OCI-LY3 (cell line): ENCODE data around the gene IFT57.

Source experiments
- EZH2phosphoT487 ChIP-seq: fragments of 200-600 bp; shearing (Covaris generic); IDR thresholded peaks from 2 replicates; pipeline ENCODE4 v1.6.1; 2018; ENCODE audit warnings: antibody characterized with exemption, mixed run types, low read depth
- TF ChIP-seq, protein P1 (sequence below): fragments of 200-600, 300-600 bp; sonication (generic); IDR thresholded peaks from 2 replicates; pipeline ENCODE4 v1.5.1; 2014; ENCODE audit warnings: antibody characterized with exemption, low read length, low read depth

DNA sequence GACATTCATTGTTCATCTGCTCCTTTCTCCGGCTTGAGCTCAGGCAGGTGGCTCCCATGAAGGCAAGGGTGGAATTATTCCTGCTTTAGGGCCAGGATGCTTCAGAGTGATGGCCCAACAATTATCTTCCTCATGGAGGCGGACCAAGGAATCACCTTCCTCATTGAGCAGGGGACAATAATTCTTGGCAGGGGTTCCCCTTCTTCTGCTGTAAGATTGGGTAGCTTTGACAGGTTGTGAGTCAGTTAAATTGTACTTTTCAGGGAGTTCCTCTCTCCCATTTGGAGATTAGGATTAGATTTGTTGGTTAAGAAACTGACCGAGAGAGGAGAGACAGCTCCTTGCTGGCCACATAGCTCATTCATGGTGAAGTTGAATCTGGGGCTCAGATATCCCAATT is 99.9 kb downstream of the IFT57 start:
- TF ChIP-seq, protein P1, sequence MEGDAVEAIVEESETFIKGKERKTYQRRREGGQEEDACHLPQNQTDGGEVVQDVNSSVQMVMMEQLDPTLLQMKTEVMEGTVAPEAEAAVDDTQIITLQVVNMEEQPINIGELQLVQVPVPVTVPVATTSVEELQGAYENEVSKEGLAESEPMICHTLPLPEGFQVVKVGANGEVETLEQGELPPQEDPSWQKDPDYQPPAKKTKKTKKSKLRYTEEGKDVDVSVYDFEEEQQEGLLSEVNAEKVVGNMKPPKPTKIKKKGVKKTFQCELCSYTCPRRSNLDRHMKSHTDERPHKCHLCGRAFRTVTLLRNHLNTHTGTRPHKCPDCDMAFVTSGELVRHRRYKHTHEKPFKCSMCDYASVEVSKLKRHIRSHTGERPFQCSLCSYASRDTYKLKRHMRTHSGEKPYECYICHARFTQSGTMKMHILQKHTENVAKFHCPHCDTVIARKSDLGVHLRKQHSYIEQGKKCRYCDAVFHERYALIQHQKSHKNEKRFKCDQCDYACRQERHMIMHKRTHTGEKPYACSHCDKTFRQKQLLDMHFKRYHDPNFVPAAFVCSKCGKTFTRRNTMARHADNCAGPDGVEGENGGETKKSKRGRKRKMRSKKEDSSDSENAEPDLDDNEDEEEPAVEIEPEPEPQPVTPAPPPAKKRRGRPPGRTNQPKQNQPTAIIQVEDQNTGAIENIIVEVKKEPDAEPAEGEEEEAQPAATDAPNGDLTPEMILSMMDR: no peak
- no peak for TF ChIP-seq EZH2phosphoT487
